Body of pancreas (tissue), 4 donors: ENCODE results near the gene LDLRAD4. TPM values are rescaled to one million over a fixed set of nuclear protein-coding genes. Genes with fewer than 3 reads are reported as not detected.

ENCODE experiments used
- ATAC-seq: fragments of 150-250 bp; one replicate; pipeline ENCODE4 v1.9.1; 2016
- DNase-seq, 4 donors: peaks; one replicate each; pipeline ENCODE4 v3.0.0-alpha.2; 2019
- H3K27ac ChIP-seq, 4 donors: fragments of 200-600 bp; sonication (generic); 1 replicate in 3 of 4; 2 replicates in 1 of 4; pipeline versions ENCODE4 v1.5.1 to v1.6.1; 2016 to 2019; ENCODE audit warnings: mild to moderate bottlenecking in 1 of 4, mixed read lengths in 1 of 4, moderate library complexity in 1 of 4
- H3K27me3 ChIP-seq, 2 donors: fragments of 200-600 bp; sonication (generic); one replicate each; pipeline ENCODE4 v1.6.0; 2016; ENCODE audit warnings: mild to moderate bottlenecking in 1 of 2
- H3K36me3 ChIP-seq, 2 donors: fragments of 200-600 bp; sonication (generic); replicated peaks in 1 of 2; 2 replicates each; pipeline ENCODE4 v1.5.1; 2016; ENCODE audit warnings: low read depth in 2 of 2; ENCODE audit not compliant: insufficient read depth in 1 of 2
- H3K4me1 ChIP-seq: fragments of 200-600 bp; sonication (generic); one replicate; pipeline ENCODE4 v1.6.0; 2016
- H3K4me3 ChIP-seq, 2 donors: fragments of 200-600 bp; sonication (generic); 1 replicate in 1 of 2; 2 replicates in 1 of 2; pipeline ENCODE4 v1.5.1; 2016 to 2019
- H3K9me3 ChIP-seq, 3 donors: fragments of 200-600 bp; sonication (generic); 1 replicate in 2 of 3; 2 replicates in 1 of 3; pipeline ENCODE4 v1.5.1; 2016
- POLR2A ChIP-seq, 3 donors: fragments of 450-650 bp; IDR thresholded peaks; one replicate each; pipeline ENCODE4 v1.6.1; 2016; ENCODE audit warnings: antibody characterized with exemption in 3 of 3, mild to moderate bottlenecking in 2 of 3
- WGBS, 2 donors: methylation state at CpG; one replicate each; pipeline ENCODE4 v1.1.5; 2017; 5-methylcytosine and 5-hydroxymethylcytosine counted together
- intact Hi-C: fragments of 100-400 bp; cut with DNase I; formaldehyde crosslinking; loops from one replicate; pipeline ENCODE4 v1.15.1; 2023
- total RNA-seq, 2 donors: library from RNA; depleted of rRNA; stranded (reverse); fragments of >200 nt; gene quantifications; one replicate each; pipeline ENCODE4 v1.1.0, GENCODE V29; 2016
- TF ChIP-seq, protein P1 (sequence below), 7 experiments: fragments of 450-650 bp in 4 of 7; fragments of 200-600 bp in 3 of 7; sonication (generic) in 3 of 7; IDR thresholded peaks; one replicate each; pipeline ENCODE4 v1.5.1; 2016 to 2019; ENCODE audit warnings: antibody characterized with exemption in 7 of 7

LDLRAD4 gene
- total RNA-seq, 2 donors from 2014 or later, result 8.6 to 35.9 TPM

DNA sequence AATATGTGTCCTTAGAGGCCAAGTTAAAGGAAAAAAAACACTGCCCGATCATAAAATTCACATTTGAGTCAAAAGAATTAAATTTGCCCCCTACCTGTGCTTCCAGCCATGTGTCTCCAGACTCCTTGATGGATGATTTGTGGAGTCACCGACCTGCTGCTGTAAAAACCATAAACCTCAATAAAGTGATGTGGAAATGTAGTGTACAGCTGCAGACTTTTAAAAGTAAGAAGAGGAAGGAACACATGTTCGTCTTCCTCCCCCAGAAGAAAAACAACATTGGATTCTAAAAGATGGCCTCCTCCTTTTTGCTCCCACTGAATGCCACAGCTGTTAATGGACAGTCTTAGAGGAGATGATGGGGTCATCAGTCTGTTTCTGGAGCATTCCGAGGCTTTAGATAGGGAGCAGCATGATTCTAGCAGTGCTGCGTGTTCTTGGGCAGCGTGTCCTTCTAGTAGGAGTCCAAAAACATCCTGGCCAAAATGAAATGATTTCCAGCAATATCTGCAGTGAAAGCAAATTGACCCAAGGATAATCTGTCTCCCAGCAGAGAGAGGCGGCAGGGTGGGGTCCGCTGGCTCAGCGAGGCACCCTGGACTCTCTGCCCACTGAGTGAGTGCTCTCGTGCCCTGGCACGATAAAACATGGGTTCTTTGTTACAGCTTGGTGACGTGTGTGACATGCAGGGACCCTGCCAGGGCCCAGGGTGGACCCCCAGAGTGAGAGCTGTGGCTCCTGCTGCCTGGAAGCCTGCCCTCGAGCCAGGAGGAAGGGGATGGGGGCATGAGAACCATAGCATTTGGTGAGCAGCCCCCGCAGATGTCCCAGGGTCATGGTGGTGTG lies 311.7 kb downstream of the LDLRAD4 start:
- no peak for ATAC-seq

DNA sequence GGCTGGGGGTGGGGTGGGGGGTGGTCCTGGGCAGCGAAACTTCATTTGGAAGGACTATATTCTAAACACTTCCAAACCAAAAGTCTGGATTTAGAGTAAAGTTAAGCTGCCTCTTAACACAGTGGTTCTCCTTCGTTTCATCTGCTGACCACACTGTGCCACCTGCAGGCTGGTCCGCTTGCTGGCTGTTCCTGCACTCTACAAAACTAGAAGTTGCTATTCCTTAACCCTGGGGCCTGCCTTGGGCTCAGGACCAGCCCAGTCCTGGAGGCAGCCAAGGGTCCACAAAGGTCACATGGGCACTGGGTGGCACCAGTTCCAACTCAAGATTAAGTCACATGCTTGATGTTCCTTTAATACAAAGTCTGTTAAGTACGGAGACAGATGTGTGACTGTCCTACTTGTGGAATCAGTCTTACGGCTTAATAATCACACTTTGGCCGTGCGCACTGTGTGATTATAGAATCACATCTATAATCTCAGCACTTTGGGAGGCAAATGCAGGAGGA lies 312.4 kb downstream of the LDLRAD4 start:
- WGBS, 2 donors, result 71 to 74% methylated on average over 7 of the region's 7 CpGs
- Histone ChIP-seq H3K9me3 (no peaks in the 10 kb centered on the region), H3K4me3 (no peak overlapping the region), H3K4me1 (no peaks in the 10 kb centered on the region), H3K27ac (no peak overlapping the region), H3K36me3 (no peaks in the 10 kb centered on the region), H3K27me3 (no peaks in the 10 kb centered on the region)
- intact Hi-C loops, result no loop called here
- ATAC-seq, result peak; percentile 64
- no peak for TF ChIP-seq POLR2A (IDR thresholded peaks at IDR 0.05)
- TF ChIP-seq, protein P1, sequence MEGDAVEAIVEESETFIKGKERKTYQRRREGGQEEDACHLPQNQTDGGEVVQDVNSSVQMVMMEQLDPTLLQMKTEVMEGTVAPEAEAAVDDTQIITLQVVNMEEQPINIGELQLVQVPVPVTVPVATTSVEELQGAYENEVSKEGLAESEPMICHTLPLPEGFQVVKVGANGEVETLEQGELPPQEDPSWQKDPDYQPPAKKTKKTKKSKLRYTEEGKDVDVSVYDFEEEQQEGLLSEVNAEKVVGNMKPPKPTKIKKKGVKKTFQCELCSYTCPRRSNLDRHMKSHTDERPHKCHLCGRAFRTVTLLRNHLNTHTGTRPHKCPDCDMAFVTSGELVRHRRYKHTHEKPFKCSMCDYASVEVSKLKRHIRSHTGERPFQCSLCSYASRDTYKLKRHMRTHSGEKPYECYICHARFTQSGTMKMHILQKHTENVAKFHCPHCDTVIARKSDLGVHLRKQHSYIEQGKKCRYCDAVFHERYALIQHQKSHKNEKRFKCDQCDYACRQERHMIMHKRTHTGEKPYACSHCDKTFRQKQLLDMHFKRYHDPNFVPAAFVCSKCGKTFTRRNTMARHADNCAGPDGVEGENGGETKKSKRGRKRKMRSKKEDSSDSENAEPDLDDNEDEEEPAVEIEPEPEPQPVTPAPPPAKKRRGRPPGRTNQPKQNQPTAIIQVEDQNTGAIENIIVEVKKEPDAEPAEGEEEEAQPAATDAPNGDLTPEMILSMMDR (IDR thresholded peaks at IDR 0.05), result peak; percentile 11 to 47 (median 38)
- DNase-seq, result peak; percentile 37 to 59 (median 48)

More for the DNA sequence above, 311.7 kb downstream of the LDLRAD4 start:
- WGBS, 2 donors, result 63 to 82% methylated on average over 10 to 13 of the region's 14 CpGs
- no peak for TF ChIP-seq POLR2A (IDR thresholded peaks at IDR 0.05)
- TF ChIP-seq, protein P1 (IDR thresholded peaks at IDR 0.05), result no peak
- H3K4me1 ChIP-seq, result no peaks in the 10 kb centered on the region
- intact Hi-C loops, result no loop called here
- DNase-seq, result no peak
- no peaks in the 10 kb centered on the region for H3K9me3 ChIP-seq
- H3K27me3 ChIP-seq, result no peaks in the 10 kb centered on the region
- no peak overlapping the region for H3K4me3 ChIP-seq
- no peak overlapping the region for H3K27ac ChIP-seq
- no peaks in the 10 kb centered on the region for H3K36me3 ChIP-seq

- no peak for ATAC-seq
- Histone ChIP-seq H3K4me1 (no peaks in the 10 kb centered on the region), H3K9me3 (no peaks in the 10 kb centered on the region), H3K36me3 (no peaks in the 10 kb centered on the region), H3K27me3 (no peaks in the 10 kb centered on the region), H3K4me3 (no peak overlapping the region), H3K27ac (no peak overlapping the region)
- TF ChIP-seq POLR2A (IDR thresholded peaks at IDR 0.05), result no peak
- TF ChIP-seq, protein P1 (IDR thresholded peaks at IDR 0.05), result no peak
- WGBS, 2 donors, result 86 to 91% methylated on average over 17 of the region's 17 CpGs
- intact Hi-C loops, result no loop called here
- DNase-seq, result no peak
Observed at GRCh38 chr18:13531681-13532325, 313.2 kb downstream of the LDLRAD4 start.

DNA sequence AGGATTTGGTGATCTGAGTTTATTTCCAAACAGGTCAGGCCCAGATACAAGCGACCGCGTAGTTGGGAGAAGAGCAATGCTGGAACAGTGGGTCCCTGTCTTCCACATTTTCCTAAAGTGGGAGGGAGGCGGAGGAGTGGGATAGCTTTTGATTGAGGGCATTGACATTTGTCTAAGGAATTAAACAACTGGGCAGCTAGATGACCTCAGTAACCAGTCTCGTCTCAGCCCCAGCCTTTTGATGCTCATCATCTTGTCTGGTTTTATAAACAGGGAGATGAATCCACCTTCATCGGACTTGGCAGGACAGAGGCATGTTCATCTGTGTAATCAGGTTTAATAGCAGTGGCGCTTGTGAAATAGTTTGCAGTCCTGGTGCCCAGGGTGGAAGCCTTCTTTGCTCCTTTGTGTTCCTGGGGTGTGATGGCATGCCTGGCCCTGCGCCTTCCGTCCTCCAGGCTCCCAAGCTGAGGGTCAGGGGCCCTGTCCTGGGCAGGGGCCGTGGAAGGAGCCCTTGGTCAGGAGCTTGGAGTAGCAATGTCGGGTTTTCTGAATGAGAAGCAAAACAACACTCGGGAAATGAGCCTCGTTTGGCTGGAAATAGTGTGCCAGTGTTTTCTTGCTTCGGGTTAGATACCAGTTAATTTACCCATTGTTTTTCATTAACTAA lies 314.0 kb downstream of the LDLRAD4 start:
- Histone ChIP-seq H3K9me3 (no peaks in the 10 kb centered on the region), H3K27me3 (no peaks in the 10 kb centered on the region), H3K4me3 (no peak overlapping the region), H3K4me1 (no peaks in the 10 kb centered on the region), H3K27ac (no peak overlapping the region), H3K36me3 (no peaks in the 10 kb centered on the region)
- WGBS, 2 donors, result 78 to 87% methylated on average over 13 to 14 of the region's 14 CpGs
- no peak for TF ChIP-seq POLR2A (IDR thresholded peaks at IDR 0.05)
- TF ChIP-seq, protein P1 (IDR thresholded peaks at IDR 0.05), result no peak
- ATAC-seq, result no peak
- intact Hi-C loops, result no loop called here
- DNase-seq, result no peak
